Stimulated activated CD8-positive, alpha-beta memory T cell treated with anti-CD3 and anti-CD28 coated beads, Interleukin-4, amount 100 ng/mL, for 1 hour (primary cell): ENCODE data around the gene ZNF148.
"Not testable (repeated sequence)": the region's sequence is repeated elsewhere in the genome, so short reads cannot be mapped to it uniquely, and the experiment has no call there.

ENCODE experiments used
- DNase-seq, 2 donors: peaks; one replicate each; pipeline ENCODE4 v3.0.0-alpha.2; 2020; ENCODE audit warnings: low read depth in 2 of 2, low spot score in 1 of 2

ZNF148 gene, protein sequence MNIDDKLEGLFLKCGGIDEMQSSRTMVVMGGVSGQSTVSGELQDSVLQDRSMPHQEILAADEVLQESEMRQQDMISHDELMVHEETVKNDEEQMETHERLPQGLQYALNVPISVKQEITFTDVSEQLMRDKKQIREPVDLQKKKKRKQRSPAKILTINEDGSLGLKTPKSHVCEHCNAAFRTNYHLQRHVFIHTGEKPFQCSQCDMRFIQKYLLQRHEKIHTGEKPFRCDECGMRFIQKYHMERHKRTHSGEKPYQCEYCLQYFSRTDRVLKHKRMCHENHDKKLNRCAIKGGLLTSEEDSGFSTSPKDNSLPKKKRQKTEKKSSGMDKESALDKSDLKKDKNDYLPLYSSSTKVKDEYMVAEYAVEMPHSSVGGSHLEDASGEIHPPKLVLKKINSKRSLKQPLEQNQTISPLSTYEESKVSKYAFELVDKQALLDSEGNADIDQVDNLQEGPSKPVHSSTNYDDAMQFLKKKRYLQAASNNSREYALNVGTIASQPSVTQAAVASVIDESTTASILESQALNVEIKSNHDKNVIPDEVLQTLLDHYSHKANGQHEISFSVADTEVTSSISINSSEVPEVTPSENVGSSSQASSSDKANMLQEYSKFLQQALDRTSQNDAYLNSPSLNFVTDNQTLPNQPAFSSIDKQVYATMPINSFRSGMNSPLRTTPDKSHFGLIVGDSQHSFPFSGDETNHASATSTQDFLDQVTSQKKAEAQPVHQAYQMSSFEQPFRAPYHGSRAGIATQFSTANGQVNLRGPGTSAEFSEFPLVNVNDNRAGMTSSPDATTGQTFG

DNA sequence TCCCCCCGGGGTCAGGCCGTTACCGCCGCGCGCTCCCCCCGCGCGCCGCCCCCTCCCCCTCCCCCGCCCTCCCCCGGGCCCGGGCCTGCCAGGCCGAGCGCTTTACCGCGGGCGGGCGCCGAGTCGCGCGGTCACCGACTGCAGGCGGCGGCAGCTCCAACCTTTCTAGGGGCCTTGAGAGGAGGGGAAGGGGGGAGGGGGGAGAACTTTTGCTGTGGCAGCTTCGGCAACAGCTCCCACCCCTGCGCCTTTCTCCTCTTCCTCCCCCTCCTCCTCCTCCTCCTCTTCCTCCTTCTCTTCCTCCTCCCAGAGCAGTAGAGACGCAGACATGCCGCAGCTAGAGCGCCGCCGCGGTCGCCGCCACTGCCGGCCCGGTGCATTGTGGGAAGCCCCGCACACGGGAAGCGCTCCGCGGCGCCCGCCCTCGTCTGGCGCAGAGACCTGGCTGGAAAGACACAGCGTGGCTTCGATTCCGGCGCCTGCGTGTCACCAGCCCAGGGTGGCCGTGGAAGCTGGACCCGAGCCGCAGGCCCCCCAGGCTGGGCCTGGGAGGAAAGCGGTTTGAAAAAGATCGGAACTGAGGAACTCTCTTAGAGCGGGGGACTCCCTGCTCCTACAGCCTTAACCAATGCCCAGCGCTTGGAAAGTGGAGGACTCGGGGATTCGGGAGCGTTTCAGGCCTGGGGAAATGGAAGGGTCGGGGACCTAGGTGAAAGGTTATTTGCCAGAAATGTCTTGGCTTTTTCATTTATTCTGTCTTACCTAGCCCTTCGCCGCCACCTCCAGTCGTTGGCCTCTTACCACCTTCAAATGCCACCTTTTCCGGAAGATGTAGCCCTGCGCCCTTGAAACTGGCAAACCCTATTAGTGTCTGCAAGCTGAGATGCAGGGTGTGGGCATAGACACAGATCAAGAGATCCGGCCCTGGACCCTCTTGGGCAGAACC is at the start of gene ZNF148:
TSS of gene ZNF148 (minus strand) at position 330 of the 946 bp plus-strand sequence. CDS start 61,685 bp downstream, outside the sequence.
- DNase-seq, result peak; percentile 75 to 85

- DNase-seq, result no peak
Measured at GRCh38 chr3:125418306-125418705, 43.2 kb upstream of the ZNF148 start.

GRCh38 chr3:125416235-125416634 is 41.1 kb upstream of the ZNF148 start:
- no peak for DNase-seq

- DNase-seq, result no peak
Measured at GRCh38 chr3:125414669-125415068, 39.5 kb upstream of the ZNF148 start.

DNA sequence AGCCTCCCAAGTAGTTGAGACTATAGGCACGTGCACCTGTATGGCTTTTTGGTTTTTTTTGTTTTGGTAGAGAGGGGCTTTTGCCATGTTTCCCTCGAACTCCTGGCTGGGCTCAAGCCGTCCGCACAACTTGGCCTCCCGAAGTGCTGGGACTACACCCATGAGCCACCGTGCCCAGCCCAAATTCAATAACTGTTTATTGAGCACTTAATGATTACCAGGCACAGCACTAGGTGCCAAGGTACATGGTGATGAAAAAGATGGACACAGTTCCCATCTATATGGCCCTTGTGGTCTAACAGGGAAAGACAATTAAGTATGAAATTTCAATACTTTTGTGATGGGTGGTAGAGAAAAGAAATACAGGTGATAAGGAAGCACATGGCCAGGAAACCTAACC is 35.8 kb upstream of the ZNF148 start:
- DNase-seq, result no peak

DNA sequence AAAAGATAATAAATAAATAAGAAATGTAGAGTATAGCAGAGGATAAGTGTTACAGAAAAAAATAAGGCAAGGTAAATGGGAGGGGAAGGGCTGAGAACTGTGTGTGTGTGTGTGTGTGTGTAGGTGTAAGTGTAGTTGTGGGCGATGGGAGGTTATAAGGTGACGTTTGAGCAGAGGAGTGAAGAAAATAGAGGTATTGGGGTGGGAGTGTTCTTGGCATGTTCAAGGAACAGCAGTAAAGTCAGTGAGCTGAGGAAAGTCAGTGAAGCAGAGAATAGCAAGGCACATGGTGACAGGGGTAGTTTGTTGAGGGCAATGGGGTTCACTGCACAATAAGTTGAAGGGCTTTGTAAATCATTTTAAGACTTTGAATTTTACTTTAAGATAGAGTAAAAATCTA is 30.9 kb upstream of the ZNF148 start:
- no peak for DNase-seq

DNA sequence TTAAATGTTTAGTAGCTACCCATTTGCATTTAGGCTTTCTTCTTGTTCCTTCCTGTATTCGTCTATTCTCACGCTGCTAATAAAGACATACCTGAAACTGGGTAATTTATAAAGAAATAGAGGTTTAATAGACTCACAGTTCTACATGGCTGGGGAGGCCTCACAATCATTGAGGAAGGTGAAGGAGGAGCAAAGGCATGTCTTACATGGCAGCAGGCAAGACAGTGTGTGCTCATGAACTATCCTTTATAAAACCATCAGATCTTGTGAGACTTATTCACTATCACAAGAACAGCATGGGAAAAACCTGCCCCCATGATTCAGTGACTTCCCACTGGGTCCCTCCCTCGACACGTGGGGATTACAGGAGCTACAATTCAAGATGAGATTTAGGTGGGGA is 30.4 kb upstream of the ZNF148 start:
- DNase-seq, result not testable (repeated sequence)

- DNase-seq, result no peak
Measured at GRCh38 chr3:125403789-125404188, 28.7 kb upstream of the ZNF148 start.

- DNase-seq, result no peak
Measured at GRCh38 chr3:125402639-125403038, 27.5 kb upstream of the ZNF148 start.

DNA sequence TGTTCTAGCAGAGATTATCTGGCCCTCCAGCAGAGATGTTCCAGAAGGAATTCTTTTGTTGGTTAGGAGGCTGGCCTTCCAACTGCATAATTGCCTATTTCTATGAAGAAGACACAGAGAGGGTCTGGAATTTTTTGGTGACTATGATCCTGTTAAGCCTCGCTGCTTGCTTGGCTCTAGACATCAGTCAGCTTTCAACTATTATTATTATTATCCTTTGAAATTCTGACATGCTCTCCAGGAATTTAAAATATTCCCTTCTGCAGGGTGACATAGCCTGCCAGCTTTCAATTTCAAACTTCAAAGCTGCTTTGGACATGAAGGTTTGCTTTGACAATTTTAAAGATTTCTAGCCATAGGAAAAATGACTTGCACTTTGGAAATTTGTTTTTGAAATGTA is 26.3 kb upstream of the ZNF148 start:
- no peak for DNase-seq

DNA sequence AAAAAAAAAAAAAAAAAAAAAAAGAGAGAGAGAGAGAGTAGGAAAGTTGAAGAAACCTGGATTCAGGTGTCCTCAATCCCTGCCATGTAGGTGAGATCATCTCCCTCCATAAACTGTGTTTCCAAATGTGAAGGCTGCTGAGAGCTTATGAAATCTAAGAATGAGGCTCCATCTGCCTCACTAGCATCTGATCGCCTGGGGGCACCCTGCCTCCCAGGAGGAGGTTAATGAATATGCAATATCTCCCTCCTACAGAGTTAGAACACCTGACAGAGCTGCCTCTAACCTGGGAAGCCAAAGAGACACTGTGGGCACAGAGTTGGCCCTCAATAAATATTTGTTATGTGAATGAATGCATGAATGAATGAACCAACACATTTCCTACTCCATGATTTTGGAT is 23.8 kb upstream of the ZNF148 start:
- no peak for DNase-seq

DNA sequence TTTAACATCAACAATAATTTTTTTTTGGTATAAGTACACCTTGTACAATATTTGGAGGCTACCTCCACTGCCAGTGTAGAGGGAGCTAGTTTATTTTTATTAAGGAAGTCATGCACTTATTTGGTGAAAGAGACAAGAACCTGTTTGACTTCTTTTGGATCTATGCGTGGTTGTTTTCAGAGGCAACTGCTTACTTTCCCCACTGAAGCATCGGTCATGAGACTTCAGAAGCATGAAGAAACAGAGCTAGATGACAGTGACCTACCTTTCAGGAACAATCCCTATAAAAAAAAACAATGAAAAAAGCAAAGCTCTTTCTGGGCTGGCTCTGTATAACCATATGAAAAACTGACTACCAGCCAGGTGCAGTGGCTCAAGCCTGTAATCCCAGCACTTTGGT is 20.0 kb upstream of the ZNF148 start:
- no peak for DNase-seq

GRCh38 chr3:125394406-125394805 is 19.3 kb upstream of the ZNF148 start:
- DNase-seq, result no peak

DNA sequence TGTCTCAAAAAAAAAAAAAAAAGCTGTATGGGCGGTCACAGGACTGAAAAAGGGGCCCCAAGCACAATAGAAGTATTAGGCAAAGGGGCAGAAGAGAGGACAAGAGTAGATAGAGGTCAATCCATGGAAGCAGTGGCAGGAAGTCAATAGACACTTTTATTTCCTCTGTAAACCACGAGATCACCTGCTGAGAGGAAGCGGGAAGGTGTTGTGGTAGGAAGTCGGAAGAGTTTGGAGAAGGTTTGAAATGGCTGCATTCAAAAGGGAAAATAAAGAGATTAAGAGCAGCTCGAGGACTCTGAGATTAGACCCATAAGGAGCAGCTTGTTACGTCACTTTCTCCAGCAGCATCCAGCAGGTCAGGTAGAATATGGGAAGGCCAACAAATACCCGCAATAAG is 14.2 kb upstream of the ZNF148 start:
- no peak for DNase-seq

- not testable (repeated sequence) for DNase-seq
Measured at GRCh38 chr3:125388369-125388768, 13.2 kb upstream of the ZNF148 start.

DNA sequence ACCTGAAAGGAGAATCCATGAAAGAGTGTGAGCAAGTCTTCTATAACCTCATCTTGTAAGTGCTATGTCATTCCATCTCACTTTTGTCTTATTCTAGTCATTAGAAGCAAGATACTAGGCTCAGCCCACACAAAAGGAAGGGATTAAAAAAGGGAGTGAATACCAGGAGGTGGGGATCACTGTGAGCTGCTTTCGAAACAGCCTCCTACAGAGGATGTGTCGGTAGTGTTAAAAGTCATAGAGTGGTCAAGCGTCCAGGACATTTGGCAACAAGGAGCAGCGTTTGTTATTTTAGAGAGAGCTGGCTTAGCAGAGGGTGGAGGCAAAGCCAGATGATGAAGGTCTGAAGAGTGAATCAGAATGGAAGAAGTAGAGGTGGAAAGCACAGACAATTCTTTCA is 11.7 kb upstream of the ZNF148 start:
- DNase-seq, result no peak

- no peak for DNase-seq
Measured at GRCh38 chr3:125383744-125384143, 8.6 kb upstream of the ZNF148 start.

- no peak for DNase-seq
Measured at GRCh38 chr3:125382298-125382697, 7.2 kb upstream of the ZNF148 start.

GRCh38 chr3:125381743-125382142 is 6.6 kb upstream of the ZNF148 start:
- DNase-seq, result no peak

GRCh38 chr3:125381314-125381713 is 6.2 kb upstream of the ZNF148 start:
- DNase-seq, result no peak

DNA sequence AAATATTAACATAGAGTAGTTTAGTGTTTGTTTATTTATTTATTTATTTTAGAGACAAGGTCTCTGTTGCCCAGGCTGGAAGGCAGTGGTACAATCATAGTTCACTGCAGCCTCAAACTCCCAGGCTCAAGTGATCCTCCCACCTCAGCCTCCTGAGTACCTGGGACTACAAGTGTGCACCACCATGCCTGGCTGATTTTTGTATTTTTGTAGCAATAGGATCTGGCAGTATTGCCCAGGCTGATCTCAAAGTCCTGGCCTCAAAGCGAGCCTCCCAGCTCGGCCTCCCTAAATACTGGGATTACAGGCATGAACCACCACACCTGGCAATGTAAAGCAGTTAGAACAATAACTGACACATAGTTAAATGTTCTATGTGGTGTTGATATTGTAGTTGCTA is 4.4 kb upstream of the ZNF148 start:
- no peak for DNase-seq
